ENCODE data around the gene ALOXE3.
A peak's percentile ranks its signal among the peaks of the same experiment; 100 is the strongest.

ALOXE3 gene

DNA sequence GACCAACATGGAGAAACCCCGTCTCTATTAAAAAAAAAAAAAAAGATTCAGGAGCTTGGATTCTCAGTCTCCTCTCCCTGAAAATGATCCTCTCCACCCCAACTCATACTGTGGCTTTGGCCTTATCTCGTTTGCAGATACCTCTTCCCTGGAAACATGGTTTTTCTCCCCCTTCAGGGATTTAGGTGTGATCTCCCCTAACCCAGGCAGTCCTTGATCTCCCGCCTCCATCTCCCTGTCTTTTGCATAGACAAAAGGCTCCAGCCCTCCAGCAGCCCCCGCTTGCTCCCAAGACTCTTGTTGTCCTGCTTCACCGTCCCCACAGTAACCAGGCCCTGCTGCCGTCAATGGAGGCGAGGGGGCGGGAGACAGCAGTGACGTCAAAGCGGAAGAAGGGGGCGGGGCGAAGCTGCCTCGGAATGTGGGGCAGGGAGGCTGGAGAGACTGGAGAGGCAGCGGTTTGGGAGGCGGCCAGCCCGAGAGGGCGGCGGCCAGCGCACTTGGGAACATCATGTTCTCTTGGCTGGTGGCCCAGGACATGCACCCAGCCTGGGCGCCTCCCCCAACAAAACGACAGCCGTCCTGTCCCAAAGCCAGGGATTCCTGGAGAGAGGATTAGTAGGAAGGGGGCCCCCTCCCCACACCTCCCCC is 35.8 kb upstream of the ALOXE3 start:
- DNase-seq = no peak

DNA sequence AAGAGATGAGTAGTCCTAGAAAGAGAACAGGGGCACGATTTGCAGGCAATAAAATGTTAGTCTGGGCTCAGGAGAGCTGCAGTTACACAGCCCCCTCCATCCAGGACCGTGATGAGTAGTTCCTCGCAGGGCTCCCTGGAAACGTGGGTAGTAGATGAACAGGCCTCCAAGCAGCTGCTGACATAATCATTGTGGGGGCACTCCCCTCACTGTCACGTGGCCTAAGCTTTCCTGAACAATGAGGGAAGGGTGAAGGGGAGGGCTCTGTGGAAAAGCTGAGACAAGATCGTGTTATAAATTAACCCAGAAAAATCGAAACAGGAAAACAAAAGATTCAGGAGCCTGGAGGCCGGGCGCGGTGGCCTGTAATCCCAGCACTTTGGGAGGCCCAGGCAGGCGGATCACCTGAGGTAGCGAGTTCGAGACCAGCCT is 35.2 kb upstream of the ALOXE3 start:
- no peak for DNase-seq

DNA sequence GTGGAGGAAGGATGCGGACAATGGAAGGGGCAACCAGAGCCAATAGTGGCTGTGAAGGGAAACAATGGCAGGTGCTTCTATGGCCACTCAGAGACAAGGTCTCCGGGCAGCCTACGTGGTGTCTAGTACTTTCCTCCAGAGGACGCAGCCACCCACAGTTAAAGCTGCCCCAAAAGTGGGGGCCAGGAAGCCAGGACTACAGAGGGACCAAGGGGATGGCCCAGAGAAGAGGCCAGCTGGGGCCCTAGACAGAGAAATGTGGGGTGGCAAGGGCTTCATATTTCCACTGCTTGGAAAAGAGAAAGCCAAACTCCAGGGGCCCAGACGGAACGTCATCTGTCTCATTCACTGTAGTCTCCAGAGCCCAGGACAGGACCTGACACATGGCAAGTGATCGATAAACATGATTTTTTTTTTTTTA is 34.7 kb upstream of the ALOXE3 start:
- no peak for DNase-seq

DNA sequence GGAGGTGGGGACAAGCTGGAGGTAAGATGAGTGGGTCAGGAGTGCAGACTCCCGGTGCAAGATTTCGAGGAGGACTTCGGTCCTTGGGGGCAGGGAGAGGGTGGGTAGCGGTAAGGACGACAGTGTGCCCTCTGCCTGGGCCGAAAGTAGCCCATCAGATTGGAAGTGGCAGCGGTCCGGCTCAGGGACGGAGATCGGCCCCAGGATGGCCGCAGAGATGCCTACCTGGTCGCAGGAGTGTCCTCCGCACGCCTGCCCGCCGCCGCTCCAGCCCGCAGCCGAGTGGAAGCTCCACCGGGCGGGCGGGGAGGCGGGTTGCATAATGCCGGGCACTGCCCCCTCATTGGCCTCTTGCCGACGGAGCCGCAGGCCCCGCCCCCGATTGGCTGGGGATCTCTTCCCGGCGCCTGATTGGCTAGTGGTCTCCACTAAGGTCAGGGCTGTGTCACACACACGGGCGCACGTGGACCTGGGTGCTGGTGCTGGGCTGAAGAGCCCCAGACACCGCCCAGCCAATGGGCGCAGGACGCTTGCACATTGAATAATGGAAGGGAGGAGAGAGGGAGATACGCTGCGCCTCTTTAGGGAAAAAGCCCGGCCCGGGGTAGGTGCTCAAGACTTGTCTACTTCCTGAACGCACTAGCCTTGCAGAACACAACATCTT is 33.9 kb upstream of the ALOXE3 start, which contains the start of gene PER1:
Gene PER1 (minus strand): TSS at position 293 of the 664 bp plus-strand sequence. CDS start 1,698 bp downstream, outside the sequence.
- peak; percentile 81 for DNase-seq

DNA sequence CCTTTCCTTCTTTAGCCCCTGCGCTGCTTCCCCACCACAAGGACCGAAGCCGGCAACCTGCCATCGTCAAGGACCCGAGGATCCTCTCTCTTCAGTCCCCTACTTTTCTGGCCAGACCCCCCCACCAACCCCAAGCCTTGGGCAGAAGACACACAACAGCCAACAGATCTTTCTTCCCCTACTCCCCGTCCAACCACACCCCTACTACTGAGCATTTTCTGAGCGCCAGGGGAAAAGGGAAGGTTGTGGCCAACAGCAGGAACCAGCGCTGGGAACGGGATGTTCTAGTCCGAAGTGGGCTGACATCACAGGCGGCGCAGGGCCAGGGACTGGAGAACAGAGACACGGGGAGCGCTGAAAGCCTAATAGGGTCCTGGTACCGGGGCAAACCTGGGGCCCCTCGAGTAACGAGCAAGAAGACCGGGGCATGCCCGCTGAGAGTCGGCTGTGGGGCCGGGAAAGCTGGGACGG is 33.4 kb upstream of the ALOXE3 start:
- peak; percentile 5 for DNase-seq

DNA sequence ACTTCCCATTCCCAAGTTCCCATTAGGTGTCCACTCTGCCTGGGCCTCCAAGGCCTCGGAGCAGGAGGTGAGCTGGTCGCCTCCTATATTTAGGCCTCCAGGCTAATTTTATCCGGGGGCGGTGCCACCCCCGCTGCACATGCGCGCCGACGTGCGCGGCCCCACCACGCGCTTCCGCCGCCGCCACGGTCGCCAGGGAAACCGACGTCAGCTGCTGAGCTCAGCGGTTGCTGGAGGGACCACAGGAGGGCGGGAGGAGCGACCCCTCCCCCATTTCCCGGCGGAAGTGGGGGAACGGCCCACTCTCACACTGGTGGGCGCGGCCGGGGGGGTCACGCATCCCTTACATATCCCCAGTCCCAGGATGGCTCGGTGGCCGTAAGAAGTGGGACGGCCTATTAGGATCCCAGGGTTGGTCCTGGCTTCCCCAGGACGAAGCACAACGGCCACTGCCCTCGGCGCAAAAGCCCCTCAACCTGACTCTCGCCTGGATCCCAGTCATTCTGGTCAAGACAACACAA is 32.9 kb upstream of the ALOXE3 start:
- DNase-seq = peak; percentile 76

DNA sequence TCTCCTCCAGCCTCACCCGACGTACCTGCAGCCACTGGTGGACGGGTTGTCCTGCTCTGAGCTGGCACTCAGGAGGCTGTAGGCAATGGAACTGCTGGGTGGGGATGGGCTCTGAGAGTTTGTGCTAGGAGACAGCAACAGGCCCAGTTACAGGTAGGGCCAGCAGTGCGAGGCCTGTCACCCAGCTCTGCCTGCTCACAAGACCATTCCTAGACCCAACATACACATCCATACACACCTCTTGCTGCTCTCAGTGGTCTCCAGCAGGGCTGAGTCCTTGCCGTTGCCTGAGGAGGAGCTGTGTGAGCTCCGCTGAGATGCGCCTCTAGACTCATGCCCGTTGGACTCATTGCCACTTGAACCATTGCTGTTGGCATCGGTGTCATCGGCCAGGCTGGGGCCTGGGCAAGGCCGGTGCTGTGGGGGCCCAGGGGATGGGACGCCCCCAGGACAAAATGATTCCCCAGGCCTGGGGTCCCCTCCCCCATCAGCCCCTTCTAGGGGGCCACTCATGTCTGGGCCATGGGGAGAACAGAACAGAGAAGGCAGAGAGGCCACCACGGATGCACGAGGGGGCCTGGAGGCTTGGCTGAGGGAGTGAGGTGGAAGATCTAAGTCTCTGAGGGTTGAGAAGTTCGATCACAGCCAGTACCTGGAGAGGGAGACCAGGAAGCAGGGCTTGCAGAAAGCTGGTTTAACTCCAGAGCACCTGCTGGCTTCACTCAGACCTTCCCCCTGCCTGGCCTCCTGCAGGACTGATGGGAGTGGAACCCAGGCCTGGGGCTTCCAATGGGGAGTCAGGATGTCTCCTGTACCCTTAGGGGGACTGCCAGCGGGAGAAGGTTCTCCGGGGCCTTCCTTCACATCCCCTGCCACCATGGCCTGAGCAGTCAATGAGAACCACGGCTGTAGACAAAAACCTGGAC is 32.1 kb upstream of the ALOXE3 start:
- DNase-seq = no peak

DNA sequence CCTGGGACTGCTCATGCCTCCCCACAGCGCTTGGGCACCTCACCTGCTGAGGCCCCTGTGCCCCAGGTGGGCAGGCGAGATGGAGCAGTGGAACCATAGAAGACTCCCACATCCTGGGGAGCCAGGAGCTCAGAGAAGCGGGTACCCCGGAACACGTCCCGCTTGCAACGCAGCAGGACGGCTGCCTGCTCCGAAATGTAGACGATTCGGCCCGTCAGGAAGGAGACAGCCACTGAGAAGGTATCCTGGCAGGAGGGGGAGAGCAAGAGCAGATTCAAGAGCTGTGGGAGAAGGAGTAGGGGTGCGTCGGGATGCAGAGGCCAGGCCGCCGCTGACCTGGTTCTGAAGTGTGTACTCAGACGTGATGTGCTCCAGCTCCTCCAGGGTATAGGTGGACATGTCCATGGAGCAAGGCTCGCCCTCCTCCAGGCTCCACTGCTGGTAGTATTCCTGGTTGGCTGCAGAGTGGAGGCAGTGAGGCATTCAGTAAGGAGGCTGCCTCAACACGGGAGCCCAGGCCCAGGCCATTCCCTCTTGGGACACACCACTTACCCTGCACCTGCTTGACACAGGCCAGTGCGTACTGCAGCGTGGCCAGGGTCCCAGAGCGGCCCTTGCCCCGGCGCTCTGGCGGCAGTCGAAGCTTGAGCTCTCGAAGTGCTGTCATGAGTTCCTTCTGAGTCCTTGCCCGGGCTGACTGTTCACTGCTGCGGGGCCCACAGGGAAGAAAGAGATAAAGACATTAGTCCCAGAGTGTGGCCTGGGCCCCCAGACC is 31.3 kb upstream of the ALOXE3 start:
- DNase-seq = no peak

DNA sequence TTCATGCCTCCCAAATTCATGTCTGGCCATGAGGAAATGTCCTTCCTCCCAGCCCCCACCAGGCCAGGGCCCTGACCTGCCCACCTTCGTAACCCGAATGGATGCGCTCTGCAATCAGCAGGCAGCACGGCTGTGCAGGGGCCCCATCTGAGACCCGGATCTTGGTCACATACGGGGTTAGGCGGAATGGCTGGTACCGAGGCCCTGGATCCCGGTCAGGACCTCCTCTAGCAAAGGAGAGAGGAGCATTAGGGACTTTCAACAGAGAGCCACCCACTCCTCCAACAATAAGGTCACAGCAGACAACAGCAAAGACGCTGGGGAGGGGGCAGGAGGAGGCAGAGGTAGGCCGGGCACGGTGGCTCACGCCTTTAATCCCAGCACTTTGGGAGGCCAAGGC is 30.2 kb upstream of the ALOXE3 start:
- no peak for DNase-seq

DNA sequence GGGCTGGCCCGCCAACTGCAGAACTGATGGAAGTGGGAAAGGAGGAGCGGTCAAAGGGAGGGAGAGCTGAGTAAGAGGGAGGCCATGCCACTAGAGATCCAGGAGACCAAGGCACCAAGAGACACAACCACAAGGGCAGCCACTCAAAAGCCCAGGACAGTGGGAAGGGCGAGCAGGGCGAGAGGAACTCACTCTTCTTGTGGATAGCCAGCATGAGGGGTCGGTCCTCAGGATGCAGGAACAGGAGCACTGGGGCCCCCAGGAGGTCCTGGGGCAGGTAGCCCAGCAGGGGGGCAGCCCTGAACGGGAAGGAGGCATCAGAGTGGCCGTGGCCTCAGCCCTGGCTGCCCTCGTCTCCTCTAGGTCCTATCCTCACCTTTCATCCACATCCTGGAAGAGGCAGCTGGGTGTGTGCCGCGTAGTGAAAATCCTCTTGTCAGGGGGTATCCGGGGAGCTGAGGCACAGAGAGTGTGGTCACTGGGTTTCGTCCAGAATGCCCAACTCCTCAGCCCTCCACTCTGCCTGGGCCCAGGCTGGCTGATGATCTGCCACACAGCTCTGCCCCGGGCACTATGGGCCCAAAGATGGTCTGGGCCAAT is 29.6 kb upstream of the ALOXE3 start:
- DNase-seq = no peak

DNA sequence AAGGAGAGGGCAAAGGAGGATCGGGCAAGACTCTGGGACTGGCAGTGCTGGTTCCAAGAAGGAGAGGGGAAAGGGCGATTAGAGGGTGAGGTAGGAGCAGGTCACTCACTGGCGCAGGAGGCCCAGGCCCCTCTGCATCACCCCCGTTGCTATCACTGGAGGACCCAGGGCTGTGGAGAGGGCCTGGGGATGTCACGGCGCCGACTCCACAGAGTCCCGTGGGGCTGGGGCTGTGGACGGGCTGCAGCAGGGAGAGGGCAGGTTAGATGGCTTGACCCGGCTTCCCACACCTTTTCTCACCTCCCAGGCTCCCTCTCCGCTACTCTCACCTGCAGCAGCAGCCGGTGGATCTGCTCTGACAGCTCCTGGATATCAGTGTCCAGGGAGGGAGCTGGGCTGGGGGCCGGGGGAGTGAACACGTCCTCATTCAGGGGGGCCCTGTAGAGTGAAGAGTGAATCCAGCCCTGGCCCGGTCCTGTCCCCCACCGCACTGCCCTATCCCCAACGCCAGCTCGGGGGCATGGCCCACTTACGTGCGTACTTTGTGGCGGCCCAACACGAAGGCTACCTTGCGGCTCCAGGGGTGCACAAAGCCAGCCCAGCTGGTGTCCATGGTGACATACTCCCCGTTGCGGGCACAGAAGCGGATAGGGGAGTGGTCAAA is 29.0 kb upstream of the ALOXE3 start:
- no peak for DNase-seq

DNA sequence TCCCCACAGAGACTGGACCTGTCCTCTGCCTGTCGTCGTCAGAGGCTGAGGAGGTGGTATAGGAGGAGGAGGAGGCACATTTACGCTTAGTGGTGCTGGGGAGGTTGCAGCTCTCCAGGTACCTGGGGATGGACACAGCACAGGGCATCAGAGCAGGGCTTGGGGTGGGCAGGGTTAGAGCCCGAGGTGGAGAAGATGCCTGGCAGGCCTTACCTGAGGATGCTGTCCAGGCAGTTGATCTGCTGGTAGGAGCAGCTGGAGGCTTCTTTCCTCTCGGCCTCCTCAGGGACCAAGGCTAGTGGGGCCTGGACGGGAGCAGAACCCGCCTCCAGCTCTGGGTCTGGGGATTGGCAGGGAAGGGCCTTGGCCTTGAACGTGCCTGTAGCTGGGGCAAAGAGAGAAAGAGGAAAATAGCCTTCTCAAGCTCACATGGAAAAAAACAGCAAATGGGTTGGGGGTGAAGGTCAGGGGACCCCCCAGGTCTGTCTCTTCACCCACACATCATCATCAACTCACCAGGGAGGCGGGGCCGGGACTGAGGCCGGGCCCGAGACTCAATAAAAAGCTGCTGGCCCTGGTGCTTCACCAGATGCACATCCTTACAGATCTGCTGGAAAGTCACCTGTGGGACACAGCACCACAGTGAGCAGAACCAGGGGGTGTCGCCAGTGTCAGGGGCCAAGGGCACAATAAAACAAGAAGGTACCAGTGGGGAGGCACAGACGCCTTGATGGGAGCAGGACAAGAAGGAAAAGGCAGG is 28.2 kb upstream of the ALOXE3 start:
- no peak for DNase-seq

DNA sequence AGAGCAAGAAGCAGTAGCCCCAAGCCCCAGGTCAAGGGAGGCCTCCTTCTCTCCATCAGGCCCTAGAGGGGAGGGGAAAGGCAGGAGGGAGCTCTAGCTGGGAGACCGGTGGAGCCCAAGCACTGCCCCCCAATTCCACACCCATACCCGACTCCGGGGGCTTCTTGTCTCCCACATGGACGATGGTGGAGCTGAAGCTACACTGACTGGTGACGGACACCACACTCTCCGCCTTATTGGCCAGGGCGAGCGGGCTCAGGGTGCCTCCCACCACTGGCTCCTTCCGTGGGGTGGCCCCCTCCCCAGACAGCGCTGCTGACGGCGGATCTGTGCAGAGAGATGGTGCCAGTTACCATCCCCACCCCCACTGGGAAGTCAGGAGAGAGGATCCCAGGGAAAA is 27.5 kb upstream of the ALOXE3 start:
- no peak for DNase-seq

DNA sequence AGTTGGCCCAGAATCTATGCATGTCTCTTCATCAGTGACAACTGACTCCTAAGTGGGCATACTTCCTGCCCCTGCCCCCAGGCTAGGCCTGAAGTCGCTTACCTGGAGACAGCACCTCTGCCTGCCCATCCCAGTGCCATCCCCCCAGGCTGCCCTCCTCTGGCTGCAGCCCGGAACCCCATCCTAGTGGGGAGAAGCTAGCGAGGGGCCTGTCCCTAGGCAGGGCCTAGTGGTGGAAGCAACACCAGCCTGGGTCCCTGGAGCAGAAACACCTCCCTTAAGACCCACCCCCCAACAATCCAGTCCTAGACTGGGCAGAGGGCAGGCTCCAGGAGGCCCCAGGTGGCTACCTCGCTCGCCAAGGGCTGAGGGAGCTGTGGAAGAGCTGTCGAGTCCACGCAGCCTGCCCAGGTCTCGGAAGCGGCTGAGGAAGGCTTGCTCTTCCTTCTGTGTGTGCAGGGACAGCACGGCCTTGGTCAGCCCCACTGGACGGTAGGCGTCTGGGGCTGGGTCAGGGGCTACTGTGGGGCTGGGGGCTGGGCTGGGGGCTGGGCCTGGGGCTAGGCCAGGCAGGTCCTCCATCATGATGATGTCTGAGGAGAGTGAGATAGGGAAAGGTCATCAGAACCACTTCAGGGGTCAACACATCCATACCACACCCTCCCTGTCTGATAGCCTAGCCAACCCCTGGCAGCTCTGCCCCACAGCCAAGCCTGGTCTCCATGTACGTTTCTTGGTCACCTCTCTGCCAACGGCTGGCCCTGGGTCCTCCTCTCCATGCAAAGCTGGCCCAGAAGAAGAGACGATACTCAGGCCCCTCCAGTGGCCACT is 26.3 kb upstream of the ALOXE3 start:
- no peak for DNase-seq

DNA sequence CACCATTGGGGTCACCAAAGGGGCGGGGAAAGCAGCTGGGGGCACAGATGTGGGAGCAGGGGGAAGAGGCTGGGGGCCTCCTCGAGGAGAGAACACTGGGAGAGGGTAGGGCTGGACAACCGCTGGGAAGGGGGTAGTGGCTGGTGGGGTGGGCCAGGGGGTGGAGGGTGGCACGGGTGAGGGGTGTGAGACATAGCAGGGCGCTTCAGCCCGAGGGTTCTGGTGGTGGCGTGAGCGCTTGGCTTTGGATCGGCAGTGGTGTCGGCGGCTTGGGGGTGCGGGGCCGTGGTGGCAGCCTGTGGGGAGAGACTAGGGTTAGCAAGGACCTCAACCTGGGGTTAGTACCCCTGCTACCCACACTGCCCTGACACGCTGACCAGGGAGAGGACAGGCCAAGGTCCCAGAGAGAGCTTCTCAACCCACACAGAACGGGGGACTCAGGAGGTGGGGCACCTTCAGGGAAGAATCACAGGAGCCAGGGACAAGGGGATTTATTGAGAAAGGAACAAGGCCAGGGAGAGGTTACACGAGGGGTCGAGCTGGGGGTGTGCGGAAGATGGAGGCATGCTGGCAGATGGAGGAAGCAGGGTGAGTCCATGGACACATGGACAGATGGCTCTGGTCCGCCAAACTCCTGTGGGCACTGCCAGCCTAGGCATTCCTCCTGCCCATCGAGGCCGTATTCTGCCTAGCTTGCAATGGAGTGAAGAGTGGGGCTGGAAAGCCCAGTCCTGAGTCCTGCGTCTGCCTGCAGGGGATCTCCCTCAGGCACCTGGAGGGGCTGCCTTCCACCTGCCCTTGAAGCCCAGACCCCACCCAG is 25.5 kb upstream of the ALOXE3 start:
- DNase-seq = no peak

DNA sequence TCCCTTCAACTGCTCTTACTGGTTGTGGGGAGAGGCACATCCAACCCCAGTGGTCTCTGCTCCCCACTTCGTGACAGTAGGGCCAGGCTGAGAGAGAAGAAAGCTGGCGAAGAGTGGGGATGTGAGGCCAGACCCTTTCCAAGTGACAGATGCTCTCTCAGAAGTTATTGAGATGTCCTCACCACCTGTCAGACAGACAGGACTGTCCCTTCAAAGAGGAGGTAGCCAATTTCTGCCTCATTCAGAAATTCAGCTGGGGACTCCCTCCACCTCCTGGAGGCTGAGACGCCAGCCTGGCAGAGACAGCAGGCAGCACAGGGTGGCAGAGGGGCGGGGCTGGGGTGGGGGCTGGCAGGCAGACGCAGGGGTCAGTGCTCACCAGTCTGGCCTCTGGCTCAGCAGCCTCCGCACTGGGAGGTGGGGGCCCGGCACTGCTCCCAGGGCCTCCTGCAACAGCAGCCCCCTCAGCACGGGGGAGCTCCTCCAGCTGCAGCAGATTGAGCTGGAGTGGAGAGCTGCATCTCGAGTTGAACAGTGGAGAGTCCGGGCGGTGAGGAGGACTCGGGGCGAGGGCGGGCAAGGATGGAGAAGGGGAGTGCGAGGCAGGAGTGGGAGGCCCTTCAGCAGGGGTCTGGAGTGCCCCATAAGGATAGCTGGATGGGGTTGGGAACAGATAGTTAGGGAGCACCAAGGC is 24.7 kb upstream of the ALOXE3 start:
- DNase-seq = no peak

DNA sequence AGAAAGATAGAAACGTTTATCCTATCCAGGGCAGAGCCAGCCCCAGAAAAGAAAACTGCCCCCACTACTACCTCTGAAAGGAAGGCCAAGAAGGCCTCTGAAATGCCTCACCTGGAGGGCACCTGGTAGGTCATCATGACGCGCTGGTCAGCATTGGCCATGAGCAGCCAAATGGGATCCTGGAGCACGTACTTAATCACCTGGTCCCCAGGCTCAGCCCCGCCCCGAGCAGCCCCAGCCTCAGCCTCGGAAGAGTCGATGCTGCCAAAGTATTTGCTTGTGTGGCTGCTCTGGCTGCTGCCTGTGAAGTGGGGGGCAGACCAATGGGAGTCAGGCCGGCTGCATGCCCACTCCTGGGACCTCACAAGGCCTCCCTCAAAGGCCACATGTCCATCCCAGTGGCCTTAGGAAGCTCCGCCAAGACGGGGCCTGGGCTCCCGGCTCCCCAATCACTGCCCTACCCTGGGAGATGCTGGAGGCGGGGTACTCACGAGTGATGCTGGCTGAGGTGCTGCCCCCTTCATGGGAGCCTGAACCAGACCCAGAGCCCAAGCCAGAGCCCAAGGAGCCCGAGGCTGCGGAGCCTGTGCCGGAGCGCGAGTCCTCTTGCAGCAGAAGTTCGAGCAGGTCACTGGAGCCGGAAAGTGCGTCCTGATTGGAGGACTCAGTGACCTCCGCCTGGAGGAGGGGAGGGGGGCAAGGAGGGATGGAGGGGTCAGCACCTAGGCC is 24.0 kb upstream of the ALOXE3 start:
- no peak for DNase-seq
